Sigmoid colon (tissue), 4 donors: ENCODE results near the gene KIF19.

ENCODE experiments used
- POLR2A ChIP-seq, 2 donors: fragments of 450-650 bp; IDR thresholded peaks; one replicate each; pipeline ENCODE4 v1.6.1; 2016; ENCODE audit warnings: antibody characterized with exemption in 2 of 2, mild to moderate bottlenecking in 2 of 2, moderate library complexity in 2 of 2
- POLR2AphosphoS5 ChIP-seq, 4 donors: sonication (generic); formaldehyde crosslinking; IDR thresholded peaks; one replicate each; pipeline ENCODE4 v1.6.1; 2017; ENCODE audit warnings: antibody characterized with exemption in 4 of 4

DNA sequence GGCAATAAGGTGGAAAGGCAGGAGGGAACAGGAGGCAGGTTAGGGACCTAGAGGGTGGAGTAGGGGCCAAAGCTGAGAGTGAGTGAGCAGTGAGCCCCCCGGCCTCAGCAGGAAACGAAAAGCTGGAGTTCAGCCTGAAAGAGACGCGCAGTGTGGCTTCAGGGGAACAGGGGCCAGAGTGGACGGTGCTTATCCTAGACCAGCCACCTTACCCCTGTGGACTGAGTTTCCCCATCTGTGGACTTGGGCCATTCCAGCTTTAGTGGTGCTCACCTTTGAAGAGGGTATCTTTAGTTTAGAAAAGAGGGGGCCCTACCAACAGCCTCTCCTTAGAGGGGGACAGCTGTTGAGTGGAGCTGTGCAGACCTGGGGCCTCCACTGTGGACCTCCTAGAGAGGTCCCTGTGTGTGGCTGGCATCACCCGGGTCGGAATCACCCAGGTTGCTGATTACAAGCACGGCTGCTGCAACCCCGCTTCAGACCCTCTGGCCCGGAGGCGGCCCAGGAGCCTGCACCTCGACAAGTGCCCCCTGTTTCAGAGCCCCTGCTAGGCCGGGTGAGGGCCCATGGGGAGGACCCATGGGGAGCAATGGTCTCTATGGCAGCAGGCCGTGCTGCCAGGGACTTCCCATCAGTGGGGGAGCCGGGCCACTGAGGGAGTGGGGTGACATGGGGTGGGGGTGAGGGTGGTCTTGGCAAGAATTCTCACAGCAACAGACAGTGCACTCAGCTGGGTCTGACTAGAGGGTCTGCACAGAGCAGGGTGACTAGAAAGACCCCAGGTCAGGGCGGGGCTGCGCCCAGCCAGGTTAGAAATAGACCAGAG is 43.9 kb downstream of the KIF19 start:
- no peak for TF ChIP-seq POLR2A (IDR thresholded peaks at IDR 0.05)
- no peak for TF ChIP-seq POLR2AphosphoS5 (IDR thresholded peaks at IDR 0.05)
